ENCODE measurements around the gene TOX3. TPM values are rescaled to one million over a fixed set of nuclear protein-coding genes. Genes with fewer than 3 reads are reported as not detected.

TOX3 gene
- total RNA-seq, 1 donor from 2014 or later, result 84.8 TPM

DNA sequence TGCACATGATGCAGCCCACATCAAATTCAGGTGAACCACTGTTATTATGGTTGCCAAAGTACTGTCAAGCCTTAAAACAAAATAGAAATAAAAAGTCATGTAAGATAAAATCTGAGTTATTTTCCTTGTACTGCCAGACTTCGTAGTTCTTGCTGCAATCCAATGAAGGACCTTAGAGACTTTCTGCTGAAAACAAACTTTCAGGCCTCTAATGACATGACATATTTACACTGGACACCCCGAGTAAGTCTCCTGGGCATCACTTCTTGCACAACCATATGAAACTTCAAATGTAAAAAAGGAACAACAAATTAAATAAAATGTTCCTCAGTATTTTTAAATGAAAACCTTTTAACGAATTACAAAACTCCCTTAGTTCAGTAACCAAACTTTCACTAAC lies 66.7 kb downstream of the TOX3 start:
- no peak overlapping the region for H3K4me3 Mint-ChIP-seq (ENCODE audit: low read depth)
- H3K27ac Mint-ChIP-seq, result no peak overlapping the region
- H3K36me3 Mint-ChIP-seq (ENCODE audit: insufficient read depth), result peaks cover 4% of the 10 kb centered on the region
- H3K4me1 Mint-ChIP-seq (ENCODE audit: low read depth), result peaks cover 25% of the 10 kb centered on the region
- no peak for TF ChIP-seq CTCF (IDR thresholded peaks at IDR 0.05; ENCODE audit: unreplicated experiment)
- no peaks in the 10 kb centered on the region for H3K27me3 Mint-ChIP-seq
- DNase-seq (ENCODE audit: low spot score, unreplicated experiment), result no peak
- H3K9me3 Mint-ChIP-seq (ENCODE audit: low read depth), result no peaks in the 10 kb centered on the region

DNA sequence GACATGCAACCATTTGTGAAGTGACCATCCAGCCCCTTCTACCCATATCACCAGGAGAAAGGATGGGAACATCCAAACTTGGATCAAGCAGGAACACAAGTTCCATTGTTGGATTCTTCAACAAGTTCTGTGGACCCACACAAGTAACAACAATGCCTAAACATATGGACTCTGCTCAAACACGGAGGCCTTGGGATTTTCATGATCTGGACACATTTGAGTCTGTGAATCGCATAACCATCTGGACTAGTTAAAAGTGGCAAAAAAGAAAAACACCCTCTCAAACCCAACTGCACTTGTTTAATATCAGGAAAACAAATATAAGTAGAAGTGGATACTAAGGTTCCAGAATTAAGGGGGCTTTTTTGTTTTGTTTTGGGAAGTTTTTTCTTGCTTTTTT lies 70.8 kb downstream of the TOX3 start:
- Mint-ChIP-seq H3K36me3 (ENCODE audit: insufficient read depth) (peaks cover 18% of the 10 kb centered on the region), H3K27ac (no peak overlapping the region), H3K27me3 (no peaks in the 10 kb centered on the region), H3K4me3 (ENCODE audit: low read depth) (no peak overlapping the region), H3K9me3 (ENCODE audit: low read depth) (peaks cover 6% of the 10 kb centered on the region), H3K4me1 (ENCODE audit: low read depth) (peaks cover 16% of the 10 kb centered on the region)
- DNase-seq (ENCODE audit: low spot score, unreplicated experiment), result no peak
- no peak for TF ChIP-seq CTCF (IDR thresholded peaks at IDR 0.05; ENCODE audit: unreplicated experiment)

- no peak for DNase-seq (ENCODE audit: low spot score, unreplicated experiment)
- no peaks in the 10 kb centered on the region for H3K27me3 Mint-ChIP-seq
- peaks cover 18% of the 10 kb centered on the region for H3K36me3 Mint-ChIP-seq (ENCODE audit: insufficient read depth)
- H3K4me3 Mint-ChIP-seq (ENCODE audit: low read depth), result no peak overlapping the region
- H3K9me3 Mint-ChIP-seq (ENCODE audit: low read depth), result peaks cover 6% of the 10 kb centered on the region
- H3K27ac Mint-ChIP-seq, result no peak overlapping the region
- no peak for TF ChIP-seq CTCF (IDR thresholded peaks at IDR 0.05; ENCODE audit: unreplicated experiment)
- peaks cover 15% of the 10 kb centered on the region for H3K4me1 Mint-ChIP-seq (ENCODE audit: low read depth)
Measured at GRCh38 chr16:52474679-52475078, 72.3 kb downstream of the TOX3 start.

DNA sequence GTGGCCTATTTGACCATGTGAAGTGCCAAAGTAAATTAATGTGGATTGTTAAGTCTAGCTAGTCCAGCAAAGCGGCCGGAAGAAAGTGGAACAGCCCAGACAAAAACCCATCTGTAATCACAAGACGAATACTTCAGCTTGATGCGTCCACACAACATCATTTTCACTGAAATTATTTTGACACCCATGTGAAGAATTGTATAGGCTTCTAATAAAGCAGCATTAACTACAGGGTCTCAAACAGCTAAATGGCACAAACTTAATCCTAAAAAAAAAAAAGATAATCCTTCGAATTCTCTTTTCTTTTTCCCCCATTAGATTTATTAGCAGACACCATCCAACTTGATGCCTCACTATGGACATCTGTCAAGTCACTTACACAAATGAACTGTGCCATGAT lies 73.8 kb downstream of the TOX3 start:
- peak overlapping the region; percentile 60 for H3K27ac Mint-ChIP-seq
- TF ChIP-seq CTCF (IDR thresholded peaks at IDR 0.05; ENCODE audit: unreplicated experiment), result no peak
- no peaks in the 10 kb centered on the region for H3K27me3 Mint-ChIP-seq
- no peak for DNase-seq (ENCODE audit: low spot score, unreplicated experiment)
- no peak overlapping the region for H3K4me3 Mint-ChIP-seq (ENCODE audit: low read depth)
- H3K36me3 Mint-ChIP-seq (ENCODE audit: insufficient read depth), result peaks cover 18% of the 10 kb centered on the region
- peaks cover 6% of the 10 kb centered on the region for H3K9me3 Mint-ChIP-seq (ENCODE audit: low read depth)
- peaks cover 22% of the 10 kb centered on the region for H3K4me1 Mint-ChIP-seq (ENCODE audit: low read depth)

- Mint-ChIP-seq H3K4me1 (ENCODE audit: low read depth) (peaks cover 25% of the 10 kb centered on the region), H3K4me3 (ENCODE audit: low read depth) (no peak overlapping the region), H3K27ac (peak overlapping the region; percentile 49), H3K9me3 (ENCODE audit: low read depth) (peaks cover 6% of the 10 kb centered on the region), H3K27me3 (no peaks in the 10 kb centered on the region), H3K36me3 (ENCODE audit: insufficient read depth) (peaks cover 21% of the 10 kb centered on the region)
- TF ChIP-seq CTCF (IDR thresholded peaks at IDR 0.05; ENCODE audit: unreplicated experiment), result no peak
- DNase-seq (ENCODE audit: low spot score, unreplicated experiment), result no peak
Measured at GRCh38 chr16:52471650-52472370, 75.1 kb downstream of the TOX3 start.
